GM18867 (cell line): ENCODE data around the gene FSIP1.

Experiments
- ATAC-seq: cut with Tn5 transposase; IDR thresholded peaks from one replicate; pipeline ENCODE4 v1.9.1; 2021; ENCODE audit warnings: mild to moderate bottlenecking, moderate library complexity; ENCODE audit not compliant: unreplicated experiment

The FSIP1 gene

DNA sequence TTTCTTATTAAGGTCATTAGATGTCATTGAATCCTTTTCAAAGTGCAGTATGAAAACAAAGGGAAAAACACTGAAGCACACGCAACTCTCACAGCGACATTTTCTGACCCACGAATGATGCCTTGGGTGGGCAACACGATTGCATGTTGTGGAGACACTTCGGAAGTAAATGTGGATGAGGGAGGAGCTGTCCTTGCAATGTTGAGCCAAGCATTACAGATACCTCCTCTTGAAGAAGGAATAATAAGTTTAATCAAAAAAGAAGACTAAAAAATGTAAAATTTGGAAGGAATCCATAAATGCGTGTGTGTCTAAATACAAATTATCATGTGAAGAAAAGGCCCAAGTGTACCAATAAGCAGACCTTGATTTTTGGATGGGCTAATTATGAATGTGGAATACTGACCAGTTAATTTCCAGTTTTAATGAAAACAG lies 184.9 kb downstream of the FSIP1 start:
- ATAC-seq = no peak

DNA sequence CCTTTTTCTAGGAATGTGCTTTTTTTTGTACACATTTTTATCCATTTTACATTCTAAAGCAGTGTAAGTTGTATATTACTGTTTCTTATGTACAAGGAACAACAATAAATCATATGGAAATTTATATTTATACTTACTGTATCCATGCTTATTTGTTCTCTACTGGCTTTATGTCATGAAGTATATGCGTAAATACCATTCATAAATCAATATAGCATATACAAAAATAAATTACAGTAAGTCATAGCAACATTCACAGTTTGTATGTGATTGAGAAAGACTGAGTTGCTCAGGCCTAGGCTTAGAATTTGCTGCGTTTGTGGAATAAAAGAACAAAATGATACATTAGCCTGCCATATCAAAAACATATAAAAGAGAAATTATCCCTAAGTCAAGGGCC lies 185.3 kb downstream of the FSIP1 start:
- no peak for ATAC-seq

GRCh38 chr15:39596358-39597051 lies 186.1 kb downstream of the FSIP1 start:
- ATAC-seq = no peak

- ATAC-seq = no peak
Measured at GRCh38 chr15:39595338-39596221, 187.1 kb downstream of the FSIP1 start.

- no peak for ATAC-seq
Measured at GRCh38 chr15:39594446-39595337, 187.9 kb downstream of the FSIP1 start.

DNA sequence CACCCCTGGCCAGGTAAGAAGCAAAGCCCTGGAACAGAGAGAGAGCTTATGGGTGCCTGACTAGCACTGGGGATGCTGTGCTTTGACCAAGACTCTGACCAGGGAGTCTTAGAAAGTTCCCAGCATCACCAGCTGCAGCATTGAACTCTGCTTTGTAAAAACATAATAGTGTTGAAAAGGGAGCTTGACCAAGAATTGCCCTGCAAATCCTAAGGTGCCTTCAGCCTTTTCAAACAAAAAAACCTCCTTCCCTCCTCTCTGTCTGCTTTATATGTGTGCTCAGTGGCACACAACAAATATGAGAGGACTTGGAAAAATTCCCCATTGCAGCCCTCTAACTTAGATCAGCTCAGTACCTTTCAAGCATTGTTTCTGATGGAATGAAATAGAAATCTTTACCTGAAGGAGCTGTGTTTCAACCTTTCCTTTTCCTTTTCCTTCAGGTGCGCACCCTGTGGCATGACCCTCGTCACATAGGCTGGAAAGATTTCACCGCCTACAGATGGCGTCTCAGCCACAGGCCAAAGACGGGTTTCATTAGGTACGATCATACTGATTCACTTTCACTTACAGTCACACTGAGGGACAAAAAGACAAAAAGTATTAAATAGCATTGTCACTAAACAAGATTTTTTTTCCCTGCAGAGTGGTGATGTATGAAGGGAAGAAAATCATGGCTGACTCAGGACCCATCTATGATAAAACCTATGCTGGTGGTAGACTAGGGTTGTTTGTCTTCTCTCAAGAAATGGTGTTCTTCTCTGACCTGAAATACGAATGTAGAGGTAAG lies 188.8 kb downstream of the FSIP1 start:
- no peak for ATAC-seq

DNA sequence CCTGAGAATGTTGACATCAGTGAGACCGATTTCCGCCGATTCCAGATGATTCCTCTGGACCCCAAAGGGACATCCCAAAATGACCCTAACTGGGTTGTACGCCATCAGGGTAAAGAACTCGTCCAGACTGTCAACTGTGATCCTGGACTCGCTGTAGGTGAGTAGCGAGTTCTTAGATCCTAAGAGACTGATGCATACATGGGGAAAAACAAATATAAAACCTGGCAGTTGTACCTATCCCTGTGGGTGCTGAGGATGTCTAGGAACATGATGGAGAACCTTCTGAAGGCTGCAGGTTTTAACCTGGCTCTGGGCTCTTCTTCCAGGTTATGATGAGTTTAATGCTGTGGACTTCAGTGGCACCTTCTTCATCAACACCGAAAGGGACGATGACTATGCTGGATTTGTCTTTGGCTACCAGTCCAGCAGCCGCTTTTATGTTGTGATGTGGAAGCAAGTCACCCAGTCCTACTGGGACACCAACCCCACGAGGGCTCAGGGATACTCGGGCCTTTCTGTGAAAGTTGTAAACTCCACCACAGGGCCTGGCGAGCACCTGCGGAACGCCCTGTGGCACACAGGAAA lies 189.5 kb downstream of the FSIP1 start:
- ATAC-seq = no peak

GRCh38 chr15:39592500-39592899 lies 190.1 kb downstream of the FSIP1 start:
- no peak for ATAC-seq

DNA sequence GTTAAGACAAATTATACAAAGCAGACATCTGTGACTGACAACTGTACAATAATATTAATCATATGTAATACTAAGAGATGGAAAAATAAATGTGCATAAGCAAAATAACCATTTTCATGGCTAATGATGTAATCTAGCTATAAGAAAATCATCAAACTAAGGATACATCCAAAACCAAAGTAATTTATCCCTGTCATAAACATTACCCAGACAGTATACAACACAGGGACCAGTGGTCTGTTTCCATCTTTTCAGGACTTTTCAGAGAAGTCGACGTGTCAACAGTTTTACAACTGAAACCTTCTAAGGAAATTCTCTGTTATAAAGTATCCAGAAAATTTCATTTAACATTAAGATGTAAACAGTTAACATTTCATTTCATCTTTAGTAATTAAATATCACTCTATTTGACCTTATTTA lies 190.7 kb downstream of the FSIP1 start:
- no peak for ATAC-seq

- ATAC-seq = no peak
Measured at GRCh38 chr15:39591141-39591895, 191.3 kb downstream of the FSIP1 start.

DNA sequence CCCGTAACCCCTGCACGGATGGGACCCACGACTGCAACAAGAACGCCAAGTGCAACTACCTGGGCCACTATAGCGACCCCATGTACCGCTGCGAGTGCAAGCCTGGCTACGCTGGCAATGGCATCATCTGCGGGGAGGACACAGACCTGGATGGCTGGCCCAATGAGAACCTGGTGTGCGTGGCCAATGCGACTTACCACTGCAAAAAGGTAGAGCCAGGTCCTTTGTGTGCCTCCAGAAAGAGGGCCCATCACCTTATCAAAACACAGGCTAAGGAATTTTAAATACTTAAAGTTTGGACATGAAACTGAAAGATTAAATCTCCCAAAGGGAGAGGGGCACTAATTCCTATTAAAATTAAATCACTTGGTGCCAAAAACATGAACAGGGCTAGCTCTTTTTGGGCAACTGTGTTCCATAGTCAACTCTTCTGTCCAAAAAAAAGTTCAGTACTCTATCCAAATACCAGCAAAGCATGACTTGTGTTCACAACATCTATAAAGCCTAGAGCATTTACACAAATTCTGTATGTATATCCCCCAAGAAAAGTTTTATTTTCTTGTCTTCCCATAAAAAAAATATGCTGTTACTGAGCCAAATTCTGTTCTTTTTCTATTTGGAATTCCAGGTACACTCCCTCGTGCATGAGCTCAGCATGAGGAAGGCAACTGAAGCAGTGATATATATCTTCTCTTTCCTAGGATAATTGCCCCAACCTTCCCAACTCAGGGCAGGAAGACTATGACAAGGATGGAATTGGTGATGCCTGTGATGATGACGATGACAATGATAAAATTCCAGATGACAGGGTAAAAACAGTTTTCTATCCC lies 192.6 kb downstream of the FSIP1 start:
- no peak for ATAC-seq

DNA sequence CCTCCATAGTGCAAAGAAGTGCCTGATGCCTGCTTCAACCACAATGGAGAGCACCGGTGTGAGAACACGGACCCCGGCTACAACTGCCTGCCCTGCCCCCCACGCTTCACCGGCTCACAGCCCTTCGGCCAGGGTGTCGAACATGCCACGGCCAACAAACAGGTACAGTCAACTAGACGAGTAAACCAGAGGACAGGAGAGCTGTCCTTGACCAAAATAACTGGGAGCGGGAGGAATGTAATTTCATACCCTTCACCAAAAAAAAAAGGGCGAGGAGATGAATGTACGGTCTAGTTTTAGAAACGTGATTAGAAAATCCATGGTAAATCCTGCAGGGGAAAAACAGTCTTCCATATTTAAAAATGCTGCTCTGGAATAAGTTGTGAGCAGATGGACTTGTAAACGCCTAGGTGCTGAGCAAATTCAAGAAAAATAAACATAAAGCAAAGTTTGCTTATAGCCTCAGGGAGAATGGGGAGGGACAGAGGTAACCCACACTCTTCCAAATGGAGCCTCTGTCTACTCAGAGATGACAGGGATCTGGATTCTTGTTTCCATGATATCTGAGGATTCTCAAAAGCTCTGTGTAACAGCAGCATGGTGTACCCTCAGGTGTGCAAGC lies 193.3 kb downstream of the FSIP1 start:
- no peak for ATAC-seq

DNA sequence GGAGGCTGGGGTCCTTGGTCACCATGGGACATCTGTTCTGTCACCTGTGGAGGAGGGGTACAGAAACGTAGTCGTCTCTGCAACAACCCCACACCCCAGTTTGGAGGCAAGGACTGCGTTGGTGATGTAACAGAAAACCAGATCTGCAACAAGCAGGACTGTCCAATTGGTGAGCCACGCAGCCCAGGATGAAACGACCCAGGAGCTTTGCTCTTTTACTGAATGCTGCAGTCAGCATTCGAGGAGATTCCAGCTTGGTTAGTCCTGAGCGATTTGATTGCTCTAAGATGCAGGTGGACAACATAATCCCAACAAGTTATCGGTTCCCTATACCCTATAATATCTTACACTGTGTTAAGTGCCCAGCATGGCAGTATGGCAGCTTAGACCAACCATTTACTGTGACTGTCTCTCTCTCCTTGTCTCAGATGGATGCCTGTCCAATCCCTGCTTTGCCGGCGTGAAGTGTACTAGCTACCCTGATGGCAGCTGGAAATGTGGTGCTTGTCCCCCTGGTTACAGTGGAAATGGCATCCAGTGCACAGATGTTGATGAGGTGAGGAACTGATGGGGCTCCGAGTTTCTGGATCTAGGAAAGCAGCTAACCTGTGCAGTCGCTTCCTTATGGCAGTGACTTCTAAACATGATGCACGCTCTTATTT lies 194.0 kb downstream of the FSIP1 start:
- ATAC-seq = no peak

- ATAC-seq = no peak
Measured at GRCh38 chr15:39587731-39588530, 194.7 kb downstream of the FSIP1 start.

DNA sequence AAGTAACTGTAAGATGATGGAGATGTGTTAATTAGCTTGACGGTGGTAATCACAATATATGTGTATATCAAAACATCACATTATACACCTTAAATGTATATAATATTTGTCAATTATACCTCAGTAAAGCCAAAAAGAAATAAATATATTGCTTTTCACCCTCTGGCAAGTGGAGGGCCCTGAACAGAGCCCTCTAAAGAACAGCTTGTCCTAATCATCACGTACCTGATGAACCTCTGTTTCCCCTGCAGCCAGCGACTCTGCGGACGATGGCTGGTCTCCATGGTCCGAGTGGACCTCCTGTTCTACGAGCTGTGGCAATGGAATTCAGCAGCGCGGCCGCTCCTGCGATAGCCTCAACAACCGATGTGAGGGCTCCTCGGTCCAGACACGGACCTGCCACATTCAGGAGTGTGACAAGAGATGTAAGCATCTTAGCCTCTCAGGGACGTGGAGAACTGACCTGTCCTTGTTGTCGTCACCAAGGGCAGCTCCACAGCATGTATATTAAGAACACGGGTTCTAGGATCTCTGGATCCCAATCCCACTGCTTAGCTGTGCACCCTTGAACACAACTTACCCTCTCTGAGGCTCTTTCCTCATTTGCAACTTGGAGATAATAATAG lies 195.4 kb downstream of the FSIP1 start:
- no peak for ATAC-seq

DNA sequence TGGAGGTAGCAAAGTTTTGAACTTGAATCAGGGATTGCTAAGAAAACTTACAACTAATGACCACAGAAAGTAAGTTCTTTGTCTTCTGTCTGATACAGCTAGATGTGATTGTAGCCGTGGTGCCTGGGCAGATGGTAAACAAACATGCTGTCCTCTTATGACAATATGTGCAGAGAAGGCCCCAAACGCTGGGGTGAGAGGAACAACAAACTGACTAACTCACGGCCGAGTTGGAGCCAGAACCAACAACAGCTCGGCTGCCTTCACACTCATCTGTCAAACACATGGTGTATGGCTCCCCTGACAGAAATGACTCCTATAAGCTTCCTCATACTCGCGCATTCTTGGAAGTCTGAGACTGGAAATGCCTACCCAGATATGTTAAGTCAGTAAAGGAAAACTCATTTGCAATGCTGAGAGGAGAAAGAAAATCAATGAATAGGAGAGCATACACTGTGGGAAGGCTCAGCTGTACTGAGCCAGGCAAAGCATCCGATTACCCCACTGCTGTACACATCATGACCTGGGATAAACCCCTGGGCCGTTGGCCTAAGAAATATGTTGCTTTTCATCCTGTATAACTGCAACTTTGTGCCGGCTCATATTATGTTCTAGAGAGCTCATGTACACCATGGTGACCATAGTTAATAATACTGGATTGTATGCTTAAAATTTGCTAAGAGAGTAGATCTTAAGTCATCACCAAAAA lies 196.1 kb downstream of the FSIP1 start:
- no peak for ATAC-seq
